ENCODE results near the gene RAPGEF1. TPM values are rescaled to one million over a fixed set of nuclear protein-coding genes. Genes with fewer than 3 reads are reported as not detected.

Gene RAPGEF1
- total RNA-seq, 1 donor from 2014 or later, result 32.1 TPM

DNA sequence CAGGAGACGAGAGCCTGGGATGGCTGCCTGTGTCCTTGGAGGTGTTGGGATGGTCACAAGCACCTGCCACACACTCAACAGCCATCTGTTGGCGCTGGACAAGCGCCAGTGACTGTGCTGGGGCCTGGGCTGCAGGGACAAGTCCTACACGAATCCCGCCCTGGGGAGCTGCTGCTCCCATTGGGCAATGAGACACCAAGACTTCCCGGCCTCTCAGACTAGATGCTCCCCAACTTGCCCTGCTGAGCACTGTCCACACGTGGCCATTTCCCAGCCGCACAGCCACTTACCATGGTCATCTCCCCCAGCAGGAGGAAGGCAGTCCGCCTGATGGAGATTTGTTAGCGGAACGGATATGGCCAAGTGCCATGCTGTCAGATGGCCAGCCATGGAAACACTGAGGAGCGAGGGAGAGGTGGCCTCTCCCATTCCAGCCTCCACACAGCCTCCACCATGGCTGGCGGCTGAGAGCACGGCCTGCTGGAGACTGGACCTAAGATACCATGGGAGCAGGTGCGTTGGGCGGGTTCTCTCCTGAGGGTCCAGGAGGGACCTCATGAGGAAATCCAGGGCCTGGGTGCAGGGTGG is 150.7 kb downstream of the RAPGEF1 start:
- DNase-seq (ENCODE audit: low read depth in 2 of 2), result no peak

DNA sequence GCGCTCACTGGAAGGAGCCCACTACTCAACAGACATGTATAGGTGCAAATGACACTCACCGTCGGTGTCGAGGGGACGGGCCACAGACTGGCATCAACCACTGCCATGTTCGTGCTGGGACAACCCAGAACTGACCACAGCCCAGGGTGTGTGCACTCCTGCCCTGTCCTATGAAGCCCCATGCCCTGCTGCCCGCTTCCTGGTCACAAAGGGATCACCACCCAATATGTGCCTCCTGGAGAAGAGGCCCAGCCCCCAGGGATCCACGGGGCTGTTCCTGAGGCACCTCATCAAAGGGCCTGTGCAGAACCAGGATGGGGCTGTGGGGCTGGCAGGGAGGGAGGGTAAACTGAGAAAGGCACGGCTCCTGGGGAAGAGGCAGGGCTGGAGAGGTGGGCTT is 151.5 kb downstream of the RAPGEF1 start:
- DNase-seq (ENCODE audit: low read depth in 2 of 2), result no peak

DNA sequence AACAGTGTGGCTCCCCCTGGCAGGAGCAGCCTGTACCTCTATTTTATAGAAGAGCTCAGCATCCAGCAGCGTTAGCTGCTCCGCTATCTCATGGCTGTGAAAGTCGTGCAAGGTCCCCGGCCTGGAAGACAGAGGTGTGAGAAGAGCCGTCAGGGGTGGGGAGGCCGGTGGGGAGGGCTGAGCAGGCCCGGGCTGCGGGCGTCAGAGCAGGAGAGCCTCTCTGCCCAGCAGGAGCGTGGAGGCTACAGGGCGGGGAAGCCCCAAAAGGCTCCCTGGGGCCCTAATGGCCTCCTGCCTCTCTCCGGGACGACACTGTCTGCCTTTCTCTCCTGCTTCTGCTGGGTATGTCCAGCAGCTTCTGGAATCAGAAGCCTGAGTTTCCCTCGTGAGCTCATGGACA is 152.0 kb downstream of the RAPGEF1 start:
- no peak for DNase-seq (ENCODE audit: low read depth in 2 of 2)

DNA sequence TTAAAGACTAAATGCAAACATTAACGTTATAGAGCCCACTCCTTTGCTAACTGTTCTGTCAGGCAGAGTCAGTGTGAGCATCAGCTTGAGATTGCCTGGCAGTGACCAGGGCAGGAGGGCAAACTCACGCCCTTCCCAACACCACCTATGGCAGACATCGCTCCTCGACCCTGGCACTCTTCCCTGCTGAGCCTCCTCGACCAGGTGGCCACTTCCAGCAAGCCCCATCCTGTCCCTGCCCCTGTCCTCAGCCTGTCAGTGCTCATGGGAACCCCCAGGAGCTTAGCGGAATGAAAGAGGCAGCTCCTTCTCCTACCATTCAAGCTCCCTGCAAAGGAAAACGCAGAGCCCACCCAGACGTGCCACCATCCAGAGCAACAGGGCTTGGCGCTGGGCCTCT is 152.5 kb downstream of the RAPGEF1 start:
- DNase-seq (ENCODE audit: low read depth in 2 of 2), result no peak

DNA sequence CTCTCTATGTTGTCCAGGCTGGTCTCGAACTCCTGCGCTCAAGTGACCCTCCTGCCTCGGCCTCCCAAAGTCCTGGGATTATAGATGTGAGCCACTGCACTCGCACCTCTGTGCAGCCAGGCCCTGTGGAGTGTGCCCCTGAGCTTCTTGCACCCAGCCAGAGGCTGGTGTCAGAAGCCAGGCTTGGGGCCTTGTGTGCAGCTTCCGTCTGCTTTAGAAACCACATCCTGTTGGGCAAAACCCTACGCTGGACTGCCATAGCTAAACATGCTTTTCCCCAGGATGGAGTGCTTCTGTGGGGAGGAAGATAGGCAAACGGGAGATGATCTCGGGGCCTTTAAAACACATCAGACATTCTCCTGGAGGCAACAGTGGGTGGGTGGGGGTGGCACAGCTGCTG is 154.5 kb downstream of the RAPGEF1 start:
- peak; percentile 54 to 71 for DNase-seq (ENCODE audit: low read depth in 2 of 2)

DNA sequence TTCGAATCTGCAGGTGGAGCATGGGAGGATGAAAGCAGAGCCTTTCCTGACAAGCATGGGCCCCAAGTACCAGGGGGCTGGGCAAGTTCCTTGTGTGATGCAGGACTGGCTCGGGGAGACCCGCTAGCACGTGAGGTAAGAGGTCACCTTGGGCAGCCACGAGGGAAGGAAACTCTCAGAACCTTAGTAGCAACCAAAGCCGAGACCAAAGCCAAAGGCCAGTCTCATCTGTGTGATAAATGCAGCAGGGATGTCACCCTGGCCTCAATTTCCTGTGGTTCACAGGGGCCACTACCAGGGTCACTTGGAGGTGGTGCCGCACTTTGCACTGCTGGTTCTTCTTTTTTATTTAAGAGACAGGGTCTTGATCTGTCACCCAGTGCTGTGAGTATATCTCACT is 155.0 kb downstream of the RAPGEF1 start:
- no peak for DNase-seq (ENCODE audit: low read depth in 2 of 2)

DNA sequence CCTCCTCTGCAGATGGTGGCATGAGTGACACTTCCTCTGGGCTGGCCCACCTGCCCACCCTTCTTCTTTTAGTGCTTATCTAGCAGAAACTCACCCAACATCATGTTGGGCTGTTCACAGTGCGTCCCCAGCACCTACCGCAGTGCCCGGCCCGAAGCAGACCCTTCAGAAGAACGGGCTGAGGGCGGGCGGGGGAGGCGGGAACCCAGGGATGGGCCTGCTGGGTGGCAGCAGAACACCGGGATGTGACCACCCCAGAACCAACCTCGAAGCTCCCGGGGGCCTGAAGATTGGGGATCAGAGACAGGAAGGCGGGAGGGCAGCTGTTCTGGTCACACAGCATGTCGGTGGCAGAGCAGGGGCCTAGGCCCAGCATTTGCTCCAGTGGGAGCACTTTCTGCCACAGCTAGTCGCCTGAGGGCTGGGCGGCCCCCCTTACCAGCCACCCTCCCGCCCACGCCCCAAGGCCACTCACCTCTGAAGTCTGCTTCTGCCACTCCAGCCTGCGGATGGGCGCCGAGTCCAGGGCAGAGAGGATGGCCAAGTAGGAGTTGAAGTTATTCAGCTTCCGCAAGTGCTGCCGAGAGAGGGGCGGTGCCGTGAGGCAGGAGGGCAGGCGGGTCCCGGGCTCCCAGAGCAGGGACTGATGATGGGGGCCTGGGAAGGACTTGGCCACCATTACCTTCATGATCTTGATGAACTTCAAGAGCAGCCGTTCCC is 155.9 kb downstream of the RAPGEF1 start:
- DNase-seq (ENCODE audit: low read depth in 2 of 2), result no peak

DNA sequence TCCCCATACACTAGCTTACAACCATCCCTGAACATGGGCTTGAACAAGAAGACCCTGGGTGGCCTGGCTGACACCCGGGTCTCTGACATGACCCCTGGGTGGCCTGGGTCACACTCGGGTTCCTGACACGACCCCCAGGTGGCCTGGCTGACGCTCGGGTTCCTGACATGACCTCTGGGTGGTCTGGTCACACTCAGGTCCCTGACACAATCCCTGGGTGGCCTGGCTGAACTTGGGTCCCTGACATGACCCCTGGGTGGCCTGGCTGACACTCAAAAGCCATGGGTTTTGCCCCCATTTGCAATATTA is 156.6 kb downstream of the RAPGEF1 start:
- DNase-seq (ENCODE audit: low read depth in 2 of 2), result no peak

DNA sequence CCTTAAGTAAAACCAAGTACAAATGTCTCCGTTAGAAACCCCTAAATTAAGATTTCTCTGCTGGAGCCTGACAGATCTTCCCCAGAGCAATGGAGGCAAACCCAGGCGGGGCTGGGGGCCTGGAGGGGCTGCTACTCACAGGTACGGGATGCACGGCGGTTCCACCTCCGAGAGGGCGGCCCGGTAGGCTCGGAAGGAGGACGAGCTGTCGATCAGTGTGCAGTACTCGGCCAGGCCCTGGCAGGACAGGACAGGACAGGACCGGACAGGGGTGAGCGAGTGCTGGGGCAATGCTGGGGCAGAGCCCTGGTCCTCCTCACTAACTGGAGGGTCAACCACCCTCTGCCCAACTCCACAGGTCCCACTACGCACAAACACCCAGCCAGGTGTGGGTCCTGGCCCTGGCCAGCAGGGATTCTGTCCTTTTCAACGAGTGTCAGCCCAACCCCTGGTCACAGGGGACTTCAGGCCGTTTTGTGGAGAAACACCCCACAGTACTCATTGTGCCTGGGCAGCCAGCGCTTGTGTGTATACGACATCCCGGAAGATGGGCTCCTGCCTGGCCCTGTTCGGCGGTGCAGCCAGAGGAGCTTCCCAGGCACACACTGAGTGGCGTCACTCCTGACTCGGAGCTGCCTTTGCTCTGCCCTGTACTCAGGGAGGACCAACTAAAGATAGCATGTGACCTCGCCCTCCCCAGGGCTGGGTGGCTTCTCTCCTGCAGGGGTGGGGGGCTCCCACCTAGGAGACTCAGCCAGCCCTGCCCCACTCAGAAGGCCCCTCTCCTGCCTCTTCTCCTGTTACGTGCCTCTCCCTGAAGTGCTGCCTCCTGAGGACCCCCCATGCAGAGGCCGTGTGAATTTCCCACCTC is 157.2 kb downstream of the RAPGEF1 start:
- DNase-seq (ENCODE audit: low read depth in 2 of 2), result no peak

DNA sequence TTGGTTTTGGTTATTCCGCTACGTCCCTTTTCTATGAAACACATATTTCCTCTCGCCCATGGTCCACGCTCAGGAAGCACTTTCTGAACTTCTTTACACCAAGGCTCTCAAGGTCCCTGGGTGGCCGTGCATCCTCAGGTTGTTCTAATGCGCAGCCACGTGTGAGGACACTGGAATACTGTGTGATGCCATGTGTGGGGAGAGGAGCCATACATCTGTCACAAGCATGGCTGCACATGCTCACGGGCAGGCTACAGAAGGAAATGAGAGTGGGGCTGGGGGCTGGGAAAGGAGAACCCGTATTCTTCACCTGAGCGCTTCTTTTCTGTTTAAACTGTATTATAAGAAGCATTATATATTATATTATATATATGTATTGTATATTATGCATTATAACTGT is 157.8 kb downstream of the RAPGEF1 start:
- no peak for DNase-seq (ENCODE audit: low read depth in 2 of 2)

DNA sequence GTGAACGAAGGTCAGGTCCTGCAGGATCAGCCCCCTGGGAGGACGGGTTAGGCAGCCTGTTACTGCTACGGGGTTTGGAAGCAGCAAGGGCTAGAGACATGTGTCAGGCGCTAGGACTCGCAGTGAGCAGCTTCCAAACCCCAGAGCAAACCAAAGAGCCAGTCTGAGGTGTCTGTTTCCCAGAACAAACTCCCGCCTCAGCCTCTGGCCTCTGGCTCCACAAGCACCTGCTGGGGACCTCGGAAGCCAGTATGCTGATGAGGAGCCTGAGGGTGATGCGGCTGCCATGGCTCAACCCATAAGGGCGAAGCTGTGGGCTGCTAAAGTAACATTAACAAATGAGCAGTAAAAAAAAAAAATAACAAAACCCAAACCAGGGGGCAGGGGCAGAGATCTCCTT is 159.5 kb downstream of the RAPGEF1 start:
- no peak for DNase-seq (ENCODE audit: low read depth in 2 of 2)

DNA sequence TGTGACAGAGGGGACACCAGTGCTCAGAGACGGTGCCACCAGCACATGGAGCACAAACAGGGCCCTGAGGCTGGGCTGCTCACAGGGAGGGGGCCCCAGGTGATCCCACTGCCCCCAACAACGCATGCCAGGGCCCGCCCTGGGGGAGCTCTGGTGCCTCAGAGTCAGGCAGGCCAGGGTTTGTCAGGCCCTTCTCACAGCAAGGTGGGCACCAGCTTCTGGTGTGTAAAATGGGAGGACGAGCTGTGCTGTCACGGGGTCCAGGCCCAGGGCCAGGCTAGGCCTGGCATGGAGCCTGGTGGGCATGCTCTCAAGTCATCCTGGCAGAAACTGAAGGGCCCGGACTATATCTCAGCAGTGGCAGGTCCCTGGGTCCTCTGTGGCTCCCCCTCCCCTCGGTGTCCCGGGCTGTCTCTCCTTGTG is 160.1 kb downstream of the RAPGEF1 start:
- DNase-seq (ENCODE audit: low read depth in 2 of 2), result no peak

DNA sequence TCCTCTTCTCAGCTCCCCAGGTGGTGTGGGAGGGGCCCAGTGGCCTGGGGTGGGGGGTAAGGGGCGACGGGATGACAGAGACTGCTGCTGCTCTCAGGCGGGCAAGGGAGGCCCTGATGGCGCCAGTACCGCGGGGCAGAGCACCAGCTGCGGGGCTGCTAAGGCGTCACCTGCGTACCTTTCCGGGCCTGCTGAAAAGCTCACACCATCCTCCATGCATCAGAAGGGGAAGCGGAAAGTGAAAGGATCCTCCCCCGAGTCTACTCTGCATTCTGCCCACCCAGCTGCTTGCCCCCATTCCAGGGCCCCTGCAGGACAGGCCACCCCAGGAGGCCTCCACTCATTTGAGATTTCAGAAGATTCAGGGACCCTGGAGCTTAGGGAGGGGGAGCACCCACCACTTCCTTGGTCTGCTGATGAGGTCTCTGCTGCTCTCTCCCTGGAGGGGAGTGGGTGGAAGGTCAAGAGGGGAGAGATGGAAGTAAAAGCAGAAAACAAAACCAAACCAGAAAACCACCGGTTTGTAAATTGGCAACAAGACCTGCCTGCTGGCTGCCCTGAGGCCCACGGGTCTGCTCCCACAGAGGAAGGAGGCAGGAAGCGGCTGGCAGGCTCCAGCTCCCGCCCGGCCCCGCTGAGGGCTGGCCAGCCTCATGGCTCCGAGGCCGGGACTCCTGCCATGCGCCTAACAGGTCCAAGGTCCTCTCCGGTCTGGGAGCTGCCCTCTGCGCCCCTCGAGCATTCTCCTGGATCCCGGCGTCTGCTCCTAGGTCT is 161.0 kb downstream of the RAPGEF1 start:
- peak in 1 of 2 donors; percentile 66 for DNase-seq (ENCODE audit: low read depth in 2 of 2)

DNA sequence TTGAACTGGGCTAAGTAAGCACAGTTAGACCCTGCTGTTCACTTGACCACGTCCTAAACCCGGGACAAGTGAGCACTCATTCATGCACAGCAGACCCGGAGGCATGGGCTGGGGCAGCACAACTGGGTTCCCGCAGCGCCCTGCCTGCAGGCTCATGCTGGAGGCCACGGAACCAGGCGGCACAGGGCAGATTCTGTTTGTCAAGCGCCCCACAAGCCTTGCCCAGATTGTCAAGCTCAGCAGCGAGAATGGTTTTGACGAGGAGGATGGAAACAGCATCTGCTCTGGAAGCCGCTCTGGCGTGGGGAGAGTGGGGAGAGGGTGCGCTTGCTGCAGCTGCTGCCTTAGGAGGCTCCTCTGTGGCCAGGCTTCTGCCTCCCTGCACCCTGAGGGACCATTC is 161.9 kb downstream of the RAPGEF1 start:
- DNase-seq (ENCODE audit: low read depth in 2 of 2), result no peak

DNA sequence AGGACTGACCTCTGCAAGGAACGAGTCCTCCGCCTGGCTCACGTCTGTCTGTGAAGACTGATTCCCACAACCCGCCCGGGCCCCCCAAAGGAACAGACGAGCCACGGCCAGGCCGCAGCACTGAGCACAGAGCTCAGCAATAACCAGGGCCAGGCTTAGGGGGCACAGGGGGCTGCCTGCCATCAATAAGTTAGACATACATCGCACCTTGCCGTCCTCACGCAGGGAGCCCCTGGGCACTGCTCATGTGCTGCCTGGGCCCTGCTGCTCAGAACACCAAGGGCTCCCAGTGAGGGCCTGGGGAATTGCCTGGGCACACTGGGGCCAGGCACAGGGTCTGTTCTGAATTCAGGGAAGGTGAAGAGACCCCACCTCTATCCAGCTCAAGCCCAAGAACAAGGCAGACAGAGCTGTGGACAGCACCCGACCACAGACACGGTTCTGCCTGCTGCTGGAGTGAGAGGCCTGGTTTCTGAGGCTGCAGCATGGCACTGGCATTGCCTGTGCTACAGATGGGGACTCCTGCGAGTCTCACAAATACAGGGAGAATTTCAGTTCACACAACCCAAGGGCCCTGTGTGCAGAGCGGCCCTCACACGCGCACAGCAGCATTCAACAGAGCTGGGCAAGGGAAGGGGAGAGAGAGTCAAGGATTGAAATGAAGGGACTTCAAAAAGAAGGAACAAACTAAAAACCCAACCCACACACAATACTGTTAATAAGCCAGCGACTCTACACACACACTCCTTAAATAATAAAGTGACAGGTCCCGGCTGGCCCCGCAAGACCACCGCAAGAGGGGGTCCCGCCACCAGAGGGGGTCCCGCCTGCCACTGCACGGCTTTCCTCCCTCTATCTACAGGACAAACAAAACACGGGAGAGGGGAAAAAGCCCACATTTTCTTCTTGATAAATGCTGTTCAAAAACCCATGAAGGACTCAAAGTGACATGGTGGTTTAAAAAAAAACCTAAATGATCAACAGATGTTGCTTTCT is 162.6 kb downstream of the RAPGEF1 start:
- no peak for DNase-seq (ENCODE audit: low read depth in 2 of 2)

DNA sequence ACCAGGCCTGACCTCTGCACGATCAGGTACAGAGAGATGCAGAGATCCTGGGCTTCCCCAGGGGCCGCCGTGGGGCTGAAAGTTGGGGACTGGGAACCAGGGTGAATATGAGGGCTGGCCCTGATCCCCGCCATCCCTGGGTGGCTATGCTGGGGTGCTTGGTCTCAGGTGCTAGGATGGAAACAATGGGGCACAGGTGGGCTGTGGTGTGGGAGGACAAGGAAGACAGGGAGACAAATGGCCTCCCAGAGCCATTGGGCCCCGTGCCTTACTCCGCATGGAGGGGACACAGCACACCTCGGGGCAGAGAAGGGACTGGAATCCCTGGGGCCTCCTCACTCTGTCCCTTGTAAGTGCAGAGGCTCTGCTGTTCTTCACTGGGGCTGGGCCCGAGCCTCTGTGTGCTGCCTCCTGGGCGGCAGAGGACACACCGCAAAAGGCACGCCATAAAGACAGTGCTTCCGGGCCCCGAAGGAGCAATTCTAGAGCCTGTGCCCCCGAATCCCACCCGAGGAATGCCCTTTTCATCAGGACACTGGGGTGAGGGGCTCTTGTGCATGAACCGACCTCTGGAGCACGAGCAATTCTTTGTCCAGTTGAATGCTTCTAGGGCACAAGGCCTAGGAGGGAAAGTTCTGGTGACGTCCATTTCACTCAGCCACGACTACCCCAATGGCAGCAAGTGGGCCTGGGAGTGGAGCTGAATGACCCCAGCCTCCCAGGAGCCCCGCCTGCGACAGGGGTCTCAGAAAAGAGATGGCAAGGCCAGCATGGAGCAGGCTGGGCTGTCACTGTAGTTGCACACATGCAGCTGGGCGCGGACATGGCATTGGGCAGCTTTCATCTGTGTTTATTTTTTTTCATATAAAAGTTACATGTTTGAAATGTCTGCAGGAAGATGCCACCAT is 163.7 kb downstream of the RAPGEF1 start:
- no peak for DNase-seq (ENCODE audit: low read depth in 2 of 2)

DNA sequence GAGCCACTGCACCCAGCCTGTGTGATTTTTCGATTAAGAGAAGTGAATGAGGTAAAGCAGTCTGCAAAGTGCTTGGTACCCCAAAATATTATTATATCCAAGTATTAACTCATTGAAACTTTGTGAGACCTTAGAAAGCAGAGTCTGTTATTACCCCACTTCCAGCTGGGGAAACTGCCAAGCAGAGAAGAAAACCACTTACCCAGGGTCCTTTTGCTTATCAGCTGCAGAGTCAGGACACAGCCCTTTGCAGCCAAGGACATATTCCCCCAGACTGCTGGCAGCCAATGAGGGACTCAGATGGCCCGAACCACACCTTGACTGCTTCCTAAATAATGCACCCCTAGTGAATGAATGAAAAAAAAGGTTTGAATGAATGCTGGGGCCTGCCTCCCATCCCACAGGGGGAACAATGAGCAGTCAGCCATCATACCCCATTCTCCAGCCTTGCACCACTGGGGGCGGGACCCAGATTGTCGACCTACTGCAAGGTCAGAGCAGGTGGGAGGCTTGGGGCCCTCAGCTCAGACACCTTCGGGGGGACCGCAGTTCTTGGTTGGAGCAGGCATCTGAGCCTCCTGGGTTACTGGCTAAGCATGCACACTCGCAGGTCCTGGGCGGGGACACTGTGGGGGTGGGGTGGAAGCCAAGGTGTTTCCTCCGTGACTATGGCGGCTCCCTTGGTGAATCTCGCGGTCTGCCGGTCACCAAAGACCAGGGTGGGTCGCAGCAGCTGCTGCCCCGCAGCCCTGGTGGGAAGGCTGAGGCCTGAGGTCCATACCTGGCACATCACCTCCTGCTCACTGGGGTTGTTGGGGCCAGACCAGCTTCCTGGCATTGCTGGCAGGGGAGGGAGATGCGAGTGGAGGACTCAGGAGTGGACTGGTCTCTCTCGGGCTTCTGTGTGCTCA is 164.9 kb downstream of the RAPGEF1 start:
- DNase-seq (ENCODE audit: low read depth in 2 of 2), result no peak

DNA sequence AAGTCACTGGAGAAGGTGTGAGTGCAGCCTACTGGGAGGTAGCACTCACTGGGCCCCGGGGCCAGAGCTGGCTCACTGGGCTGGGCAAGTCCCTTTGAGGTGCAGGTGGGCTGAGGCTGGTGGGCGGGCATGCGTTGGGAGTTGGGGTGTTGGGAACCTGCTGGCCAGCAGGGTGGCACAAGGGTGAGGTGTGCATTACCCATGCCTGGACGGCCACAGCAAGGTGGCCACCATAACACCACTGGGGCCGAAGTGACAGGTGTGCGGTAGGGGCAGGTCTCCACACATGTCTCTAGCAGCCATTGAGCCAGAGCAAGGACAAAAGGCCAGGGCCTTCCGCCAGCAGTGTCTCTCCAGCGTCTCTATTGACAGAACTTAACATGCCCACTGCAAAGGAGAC is 172.0 kb downstream of the RAPGEF1 start:
- no peak for DNase-seq (ENCODE audit: low read depth in 2 of 2)

DNA sequence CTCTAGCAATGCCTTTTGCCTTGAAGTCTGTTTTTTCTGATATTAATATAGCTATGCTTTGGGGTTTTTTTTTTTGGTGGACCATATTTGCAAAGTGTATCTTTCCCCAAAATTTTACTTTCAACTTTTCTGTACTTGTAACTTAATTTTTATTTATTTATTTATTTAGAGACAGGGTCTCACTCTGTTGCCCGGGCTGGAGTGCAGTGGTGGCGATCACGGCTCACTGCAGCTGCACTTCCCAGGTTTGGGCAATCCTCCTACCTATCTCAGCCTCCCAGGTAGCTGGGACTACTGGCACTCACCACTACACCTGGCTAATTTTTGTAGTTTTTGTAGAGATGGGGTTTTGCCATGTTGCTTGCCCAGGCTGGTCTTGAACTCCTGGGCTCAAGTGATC is 173.7 kb downstream of the RAPGEF1 start:
- no peak for DNase-seq (ENCODE audit: low read depth in 2 of 2)
